Right ventricle myocardium inferior (tissue), 1 donor: Measurements from ENCODE around the gene LIM2. TPM values are rescaled to one million over a fixed set of nuclear protein-coding genes. Genes with fewer than 3 reads are reported as not detected.
"Not testable (repeated sequence)": the region's sequence is repeated elsewhere in the genome, so short reads cannot be mapped to it uniquely, and the experiment has no call there.

Experiments used
- ATAC-seq: fragments of 200-7000 bp; cut with Tn5 transposase; one replicate; pipeline ENCODE4 v1.9.1; 2020; ENCODE audit warnings: mild to moderate bottlenecking, moderate library complexity
- DNase-seq: peaks from one replicate; pipeline ENCODE4 v3.0.0; 2021; ENCODE audit errors: missing footprints
- intact Hi-C: fragments of 100-400 bp; cut with DNase I; formaldehyde crosslinking; loops from one replicate; pipeline ENCODE4 v1.11.0; 2022
- long read RNA-seq: library from polyadenylated mRNA; unstranded; transcript quantifications from one replicate; pipeline ENCODE4 v2.0.0, GENCODE V29; 2021
- total RNA-seq: library from RNA; stranded (reverse); fragmentation: NEBNext Ultra II Directional; extraction: Animal tissue kit (Norgen Biotek cat#: 25700); gene quantifications from one replicate; pipeline ENCODE4 v1.2.1, GENCODE V29; 2021
- donor health status: DM: no; HTN: yes; CAD: no; lungs with severe emphysema.

The LIM2 gene, protein sequence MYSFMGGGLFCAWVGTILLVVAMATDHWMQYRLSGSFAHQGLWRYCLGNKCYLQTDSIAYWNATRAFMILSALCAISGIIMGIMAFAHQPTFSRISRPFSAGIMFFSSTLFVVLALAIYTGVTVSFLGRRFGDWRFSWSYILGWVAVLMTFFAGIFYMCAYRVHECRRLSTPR
- total RNA-seq: not detected
- long read RNA-seq: 0 reads

DNA sequence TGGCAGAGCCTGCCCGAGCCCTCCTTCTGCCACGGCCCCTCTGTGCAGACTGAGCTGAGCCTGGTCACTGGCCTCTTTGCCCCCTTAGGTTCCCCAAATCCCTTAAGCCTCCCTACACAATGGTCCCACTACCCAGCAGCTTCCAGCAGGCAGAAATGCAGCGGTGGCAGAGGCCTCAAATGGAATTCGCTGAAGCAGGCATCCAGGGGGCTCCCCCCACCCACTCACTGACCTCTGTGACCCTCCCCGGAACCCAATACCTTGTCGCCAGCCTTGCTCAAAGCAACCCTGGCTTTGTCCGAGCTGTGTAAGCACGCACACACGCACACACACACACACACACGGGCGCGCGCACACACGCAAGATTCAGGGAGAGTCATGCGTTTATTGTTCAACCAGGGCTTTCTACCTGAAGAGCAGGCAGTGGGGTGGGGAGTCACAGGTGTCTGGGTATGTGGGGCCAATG is at the start of gene LIM2:
TSS of gene LIM2 (minus strand) at position 51 of the 466 bp plus-strand sequence. CDS start 531 bp downstream, outside the sequence.
- ATAC-seq (no peak), DNase-seq (no peak)
- intact Hi-C loops: no loop called here

DNA sequence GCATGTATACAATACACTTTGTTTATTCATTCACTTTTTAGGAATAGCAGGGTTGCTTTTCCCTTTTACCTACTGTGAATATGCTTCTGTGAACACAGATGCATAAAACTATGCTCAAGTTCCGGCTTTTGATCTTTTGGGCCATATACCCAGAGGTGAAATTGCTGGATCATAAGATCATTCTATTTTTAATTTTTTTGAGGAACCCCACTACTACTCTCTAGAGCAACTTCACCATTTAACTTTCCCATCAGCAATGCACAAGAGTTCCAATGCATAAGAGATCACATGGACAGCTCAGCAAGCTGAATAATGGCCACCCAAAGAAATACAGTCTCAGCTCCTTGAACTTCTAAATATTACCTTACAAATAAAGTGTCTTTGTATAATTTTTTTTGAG is 46.7 kb upstream of the LIM2 start:
- no peak for ATAC-seq

DNA sequence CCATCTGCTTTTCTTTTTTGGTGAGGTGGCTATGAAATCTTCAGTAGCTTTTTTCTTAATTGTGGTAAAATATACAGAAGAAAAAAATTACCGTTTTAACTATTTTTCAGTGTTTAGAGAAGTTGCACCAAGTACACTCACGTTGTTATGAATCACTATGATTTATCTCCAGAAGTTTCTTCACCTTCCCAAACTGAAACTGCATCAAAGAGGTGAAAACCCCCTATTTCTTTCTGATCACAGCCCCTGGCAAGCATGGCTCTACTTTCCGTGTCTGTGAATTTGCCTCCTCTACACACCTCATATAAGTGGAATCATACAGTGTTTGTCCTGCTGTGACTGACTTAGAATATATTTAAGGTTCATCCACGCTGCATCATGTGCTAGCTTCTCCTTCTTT is 45.3 kb upstream of the LIM2 start:
- intact Hi-C loops: no loop called here
- ATAC-seq: no peak
- no peak for DNase-seq

More for the DNA sequence above, 46.7 kb upstream of the LIM2 start:
- DNase-seq: no peak
- intact Hi-C loops: no loop called here

DNA sequence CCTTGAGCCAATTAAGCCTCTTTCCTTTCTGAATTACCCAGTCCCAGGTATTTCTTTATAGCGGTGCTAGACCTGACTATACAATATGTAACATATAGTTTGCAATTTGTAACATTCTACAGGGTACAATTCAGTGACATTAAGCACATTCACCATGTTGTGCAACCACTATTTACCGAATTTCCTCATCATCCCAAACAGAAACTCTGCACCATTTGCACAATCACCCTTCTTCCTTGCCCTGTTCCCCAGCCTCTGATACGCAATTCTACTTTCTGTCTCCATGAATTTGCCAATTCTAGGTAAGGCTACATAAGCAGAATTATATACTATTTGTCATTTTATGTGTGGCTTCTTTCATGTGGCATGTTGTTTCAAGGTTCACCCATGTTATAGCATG is 43.4 kb upstream of the LIM2 start:
- ATAC-seq (no peak), DNase-seq (no peak)
- intact Hi-C loops: no loop called here

DNA sequence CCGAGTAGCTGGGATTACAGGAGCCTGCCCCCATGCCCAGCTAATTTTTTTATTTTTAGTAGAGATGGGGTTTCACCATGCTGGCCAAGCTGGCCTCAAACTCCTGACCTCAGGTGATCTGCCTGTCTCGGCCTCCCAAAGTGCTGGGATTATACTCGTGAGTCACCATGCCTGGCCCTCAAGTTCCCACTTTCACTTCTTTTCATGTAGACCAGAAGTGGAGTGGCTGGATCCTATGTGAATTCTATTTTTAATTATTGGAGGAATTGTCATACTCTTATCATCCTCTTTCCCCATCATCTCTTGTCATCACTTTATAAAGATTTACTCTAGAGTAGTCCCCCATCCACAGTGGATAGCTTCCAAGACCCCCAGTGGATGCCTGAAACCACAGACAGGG is 42.4 kb upstream of the LIM2 start:
- DNase-seq: no peak

DNA sequence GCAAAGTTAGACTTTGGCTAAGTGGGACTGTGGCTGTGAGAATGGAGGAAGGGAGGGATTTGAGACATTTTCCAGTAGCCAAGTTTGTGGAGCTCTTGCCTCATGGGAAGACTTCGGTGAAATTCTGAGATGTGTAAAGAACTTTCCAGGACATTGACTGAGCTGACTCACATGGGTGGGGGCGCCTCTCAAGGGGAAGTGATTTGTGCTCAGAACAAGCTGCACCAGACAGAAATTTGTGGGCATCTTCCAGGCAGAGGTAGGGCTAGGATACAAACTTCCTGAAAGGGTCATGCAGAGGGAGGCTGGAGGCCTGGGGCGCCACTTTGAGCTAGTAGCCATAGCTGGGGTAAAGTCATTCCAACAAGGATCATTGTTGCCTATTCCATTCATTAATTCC is 39.4 kb upstream of the LIM2 start:
- peak; percentile 74 for DNase-seq
- intact Hi-C loops: no loop called here
- no peak for ATAC-seq

More for the DNA sequence above, 42.4 kb upstream of the LIM2 start:
- no peak for ATAC-seq
- intact Hi-C loops: no loop called here

DNA sequence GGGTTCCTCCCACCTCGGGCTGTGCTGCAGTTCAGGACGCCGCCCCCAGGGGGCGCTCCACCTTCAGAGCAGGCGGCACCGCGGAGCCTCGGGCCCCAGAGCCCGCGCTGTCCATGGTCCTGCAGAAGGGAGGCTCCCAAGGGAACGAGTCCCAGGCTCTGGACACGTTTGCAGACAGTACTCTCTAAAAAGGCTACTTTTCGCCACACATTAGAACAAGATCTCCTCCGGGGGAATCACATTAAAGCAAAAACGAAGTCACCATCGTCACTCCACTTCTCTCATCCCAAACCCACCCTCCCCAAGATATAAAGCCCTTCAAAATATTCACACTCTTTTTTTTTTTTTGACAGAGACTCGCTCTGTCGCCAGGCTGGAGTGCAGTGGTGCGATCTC is 34.3 kb upstream of the LIM2 start:
- intact Hi-C loops: no loop called here
- ATAC-seq (peak; percentile 70), DNase-seq (peak; percentile 95)

DNA sequence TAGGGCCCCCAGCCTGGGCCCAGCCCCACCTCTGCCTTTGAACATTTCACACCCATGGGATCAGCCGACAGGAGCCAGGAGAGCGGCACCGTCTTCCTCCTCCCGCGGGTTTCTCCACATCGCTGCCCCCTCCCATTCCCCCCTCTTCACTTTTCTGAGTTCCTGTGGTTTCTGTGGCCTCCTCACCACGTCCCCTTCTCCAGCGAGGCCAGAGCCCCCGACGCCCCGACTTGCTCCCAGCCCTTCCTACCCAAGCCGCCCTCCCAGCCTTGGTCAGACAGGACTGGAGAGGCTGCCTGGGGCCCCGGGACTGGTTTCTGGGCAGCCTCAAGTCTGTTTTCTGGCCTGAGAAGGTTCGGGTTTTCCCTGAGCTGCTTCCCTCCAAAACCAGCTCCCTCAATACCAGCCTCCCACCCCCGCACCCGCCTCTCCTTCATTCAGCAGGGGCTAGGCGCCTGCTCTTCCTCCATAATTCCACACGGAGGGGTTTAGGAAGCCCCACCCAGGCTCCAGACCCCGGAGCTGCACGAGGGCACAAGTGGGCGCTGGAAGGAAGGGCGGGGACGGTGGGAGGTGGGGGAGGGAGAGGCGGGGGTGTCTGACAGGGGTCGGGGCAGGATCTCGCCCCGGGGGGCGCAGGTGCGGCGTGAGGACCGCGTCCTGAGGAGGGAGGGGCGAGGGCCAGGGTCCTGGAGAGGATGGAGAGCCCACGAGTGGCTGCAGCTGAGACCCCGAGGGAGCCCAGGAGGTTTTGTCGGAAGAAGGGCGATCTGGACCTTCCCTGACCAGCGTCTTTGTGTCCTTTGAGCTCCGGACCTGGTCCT is 33.7 kb upstream of the LIM2 start:
- intact Hi-C loops: no loop called here
- ATAC-seq (no peak), DNase-seq (no peak)

DNA sequence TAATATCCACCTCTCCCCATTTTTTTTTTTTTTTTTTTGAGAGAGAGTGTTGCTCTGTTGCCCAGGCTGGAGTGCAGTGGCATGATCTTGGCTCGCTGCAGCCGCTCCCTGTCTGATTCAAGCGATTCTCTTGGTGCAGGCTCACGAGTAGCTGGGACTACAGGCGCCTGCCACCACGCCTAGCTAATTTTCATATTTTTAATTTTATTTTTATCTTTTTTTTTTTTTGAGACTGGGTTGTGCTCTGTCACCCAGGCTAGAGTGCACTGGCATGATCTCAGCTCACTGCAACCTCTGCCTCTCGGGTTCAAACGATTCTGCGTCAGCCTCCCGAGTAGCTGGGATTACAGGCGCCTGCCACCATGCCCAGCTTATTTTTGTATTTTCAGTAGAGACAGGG is 32.7 kb upstream of the LIM2 start:
- DNase-seq, intact Hi-C loops, ATAC-seq: not testable (repeated sequence)

DNA sequence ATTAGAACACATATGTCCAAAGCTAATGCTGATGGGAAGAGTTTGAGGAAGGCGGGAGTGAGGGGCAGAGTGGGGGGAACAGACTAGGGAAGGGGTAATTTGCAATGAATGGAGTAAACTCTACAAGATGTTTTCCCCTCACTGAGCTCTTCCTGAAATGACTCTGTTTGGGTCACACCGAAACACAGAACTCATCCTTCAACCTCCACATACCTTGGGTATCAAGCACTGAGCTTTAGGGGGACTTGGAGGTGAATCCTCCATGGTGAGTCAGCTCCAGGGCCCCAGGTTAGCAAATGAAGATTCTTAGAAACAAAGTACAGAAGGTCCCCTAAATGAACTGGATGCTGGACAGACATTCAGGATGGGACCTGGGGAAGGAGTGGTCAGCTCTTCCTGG is 30.9 kb upstream of the LIM2 start:
- intact Hi-C loops: no loop called here
- ATAC-seq (no peak), DNase-seq (no peak)

DNA sequence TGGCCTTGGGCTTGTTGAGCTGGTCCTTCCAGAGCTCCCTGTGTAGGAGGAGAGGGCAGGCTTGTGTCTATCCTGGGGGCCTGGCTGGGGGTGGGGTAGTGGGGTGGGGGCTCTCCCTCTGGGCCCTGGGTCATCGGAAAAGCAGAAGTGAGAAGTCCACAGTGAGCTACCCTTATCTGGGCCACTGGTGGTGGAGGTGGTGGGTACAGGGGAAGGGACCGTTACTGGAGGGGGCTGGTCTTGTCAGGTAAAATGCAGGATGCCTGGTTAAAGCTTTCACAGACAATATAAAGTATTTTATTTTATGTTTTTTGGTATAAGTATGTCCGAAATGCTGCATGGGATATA is 30.0 kb upstream of the LIM2 start:
- no peak for ATAC-seq
- intact Hi-C loops: no loop called here

DNA sequence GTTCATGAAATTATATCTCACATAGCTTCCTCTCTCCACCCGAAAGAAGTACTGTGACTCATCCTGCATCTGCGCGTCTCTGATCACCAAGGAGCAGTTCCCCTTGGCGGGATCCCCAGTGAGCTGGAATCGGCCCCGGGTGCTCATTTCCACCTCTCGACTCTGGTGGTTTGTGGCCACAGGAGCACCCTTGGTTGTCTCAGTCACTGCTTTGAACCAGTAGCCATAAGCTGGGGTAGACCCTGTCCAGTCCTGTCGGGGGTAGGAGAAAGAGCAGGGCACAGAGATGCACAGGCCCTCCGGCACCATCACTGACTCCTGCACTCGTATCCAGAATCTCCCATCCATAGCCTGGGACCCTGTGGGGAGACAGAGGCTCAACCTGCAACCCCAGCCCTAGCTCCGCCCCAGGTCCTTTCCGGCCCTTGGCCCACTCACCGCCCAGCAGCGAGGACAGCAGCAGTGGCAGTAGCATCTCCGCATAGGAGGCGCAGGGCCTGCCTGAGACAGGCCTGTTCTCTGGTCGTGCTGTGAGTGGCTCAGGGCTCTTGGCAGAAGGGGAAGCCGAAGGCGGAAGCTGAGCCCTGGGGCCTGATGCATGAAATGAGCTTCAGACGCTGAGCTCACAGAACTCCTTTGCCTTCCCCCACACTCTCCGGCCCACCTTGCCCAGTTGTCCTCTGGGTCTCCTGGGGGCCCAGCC is 29.5 kb upstream of the LIM2 start, which contains the start of gene SIGLEC10:
TSS of gene SIGLEC10 (minus strand) at position 536 of the 703 bp plus-strand sequence. CDS start at position 475, 61 bp downstream.
- ATAC-seq (peak; percentile 66), DNase-seq (peak; percentile 90)
- intact Hi-C loops: no loop called here

More for the DNA sequence above, 30.0 kb upstream of the LIM2 start:
- no peak for DNase-seq

DNA sequence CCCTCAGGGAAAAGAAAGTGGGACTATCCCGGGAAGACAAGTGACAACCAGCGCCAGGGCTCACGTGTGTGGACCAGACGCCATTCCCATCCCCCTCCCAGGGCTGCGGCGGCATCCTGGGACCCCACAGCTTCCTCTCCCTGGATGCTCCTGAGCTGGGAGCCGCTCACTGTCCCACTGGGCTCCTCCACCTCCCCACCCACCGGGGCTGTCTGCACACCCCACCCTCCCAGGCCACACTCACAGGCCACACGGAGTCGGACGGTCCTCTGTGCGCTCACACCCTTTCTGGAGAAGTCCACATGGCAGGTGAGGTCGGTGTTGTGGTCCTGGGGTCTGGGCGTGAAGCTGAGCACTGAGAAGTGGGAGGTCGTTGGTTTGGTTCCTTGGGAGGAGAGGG is 28.6 kb upstream of the LIM2 start:
- ATAC-seq, DNase-seq, intact Hi-C loops: not testable (repeated sequence)

DNA sequence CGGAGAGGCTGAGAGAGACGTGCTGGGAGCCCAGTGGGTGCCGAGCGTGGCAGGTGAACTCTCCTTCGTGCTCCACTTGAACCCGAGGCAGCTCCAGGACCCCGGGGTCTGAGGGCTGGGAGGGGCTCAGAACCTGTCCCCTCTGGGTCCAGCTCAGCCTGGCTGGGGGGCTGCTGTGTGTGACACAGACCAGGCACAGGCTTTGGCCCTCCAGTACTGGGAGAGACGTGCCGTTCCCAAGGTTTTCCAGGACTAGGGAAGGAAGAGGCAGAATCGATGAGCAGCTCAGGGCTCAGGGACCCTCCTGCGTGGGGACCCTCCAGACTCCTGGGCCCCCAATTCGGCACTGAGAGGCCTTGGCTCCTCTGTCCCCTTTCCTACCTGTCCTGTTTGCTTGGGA is 27.4 kb upstream of the LIM2 start:
- intact Hi-C loops: no loop called here
- DNase-seq: no peak
- no peak for ATAC-seq

DNA sequence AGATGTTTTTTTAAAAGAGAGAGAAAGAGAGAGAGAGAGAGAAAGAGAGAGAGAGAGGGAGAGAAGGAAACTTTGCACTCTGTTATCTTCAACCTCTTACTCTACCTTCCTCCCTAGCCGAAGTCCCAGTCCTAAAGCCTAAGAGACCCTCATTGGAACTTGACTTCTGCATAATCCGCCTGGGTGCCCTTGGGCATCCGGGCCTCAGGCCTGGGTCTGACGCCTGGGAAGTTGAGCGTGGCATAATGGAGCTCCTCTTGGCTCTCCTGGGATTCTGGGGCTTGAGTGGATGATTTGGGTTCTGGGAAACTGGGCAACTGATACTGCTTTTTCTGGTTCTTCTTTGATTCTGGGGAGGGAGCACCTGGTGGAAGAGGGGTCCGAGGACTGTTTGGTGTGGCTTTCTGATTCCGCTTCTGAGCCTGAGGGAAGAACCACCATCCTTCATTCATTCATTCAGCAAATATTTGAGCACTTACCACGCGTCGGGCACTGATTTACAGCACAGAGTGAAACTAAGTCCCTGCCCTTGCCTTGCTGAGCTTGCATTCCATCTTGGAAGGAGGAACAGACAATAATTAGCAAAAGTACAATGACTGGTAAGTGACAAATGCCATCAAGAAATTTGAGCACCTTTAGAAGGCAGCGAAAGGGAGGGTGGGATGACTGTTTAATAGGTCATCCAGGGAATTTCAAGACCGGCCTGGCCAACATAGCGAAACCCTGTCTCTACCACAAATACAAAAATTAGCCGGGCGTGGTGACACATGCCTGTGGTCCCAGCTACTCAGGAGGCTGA is 23.4 kb upstream of the LIM2 start:
- DNase-seq: no peak
- no peak for ATAC-seq
- intact Hi-C loops: no loop called here

DNA sequence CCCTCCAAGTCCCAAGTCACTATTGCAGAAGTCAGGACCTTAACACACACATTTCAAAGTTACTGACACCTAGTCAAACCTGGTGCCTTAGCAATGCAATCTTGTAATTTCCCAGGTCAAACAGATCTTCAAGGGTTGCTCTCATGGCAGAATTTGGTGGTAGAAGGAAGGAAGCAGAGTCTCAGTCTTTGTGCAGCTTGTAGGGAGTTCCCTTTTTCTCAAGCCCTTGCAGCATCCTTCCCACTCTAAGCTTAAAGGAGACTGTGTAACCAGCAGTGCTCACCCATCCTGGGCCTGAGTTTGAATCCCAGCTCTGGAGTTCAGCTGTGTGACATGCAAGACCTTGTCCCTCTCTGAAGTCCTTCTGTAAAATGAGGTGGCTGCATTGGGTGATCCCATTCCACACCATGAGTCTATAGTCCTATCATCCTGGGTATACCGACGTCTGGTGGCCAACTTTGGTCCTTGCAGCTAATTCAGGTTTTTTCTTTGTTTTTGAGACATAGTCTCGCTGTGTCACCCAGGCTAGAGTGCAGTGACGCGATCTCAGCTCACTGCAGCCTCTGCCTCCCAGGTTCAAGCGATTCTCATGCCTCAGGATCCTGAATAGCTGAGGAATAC is 19.8 kb upstream of the LIM2 start:
- peak; percentile 59 for ATAC-seq

DNA sequence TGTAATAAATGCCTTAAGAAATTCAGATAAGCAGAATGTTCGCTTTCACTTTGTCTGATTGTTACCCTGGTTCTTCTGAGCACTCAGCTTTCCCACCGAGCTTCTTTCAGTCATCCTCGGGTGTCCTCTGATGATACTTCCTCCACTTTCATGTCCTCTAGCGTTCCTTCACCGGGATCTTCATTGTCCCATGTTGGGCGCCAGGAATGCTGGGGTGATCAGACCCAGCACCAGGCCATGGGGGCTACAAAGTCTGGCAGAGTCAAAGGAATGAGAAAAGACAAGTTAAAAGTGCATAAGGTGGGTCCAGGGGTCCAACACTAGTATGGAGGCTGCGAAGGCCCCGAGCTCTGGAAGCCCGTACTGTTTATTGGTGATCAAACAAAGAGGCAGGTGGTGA is 14.3 kb upstream of the LIM2 start:
- ATAC-seq: no peak
- intact Hi-C loops: no loop called here

More for the DNA sequence above, 19.8 kb upstream of the LIM2 start:
- intact Hi-C loops: no loop called here
- no peak for DNase-seq

DNA sequence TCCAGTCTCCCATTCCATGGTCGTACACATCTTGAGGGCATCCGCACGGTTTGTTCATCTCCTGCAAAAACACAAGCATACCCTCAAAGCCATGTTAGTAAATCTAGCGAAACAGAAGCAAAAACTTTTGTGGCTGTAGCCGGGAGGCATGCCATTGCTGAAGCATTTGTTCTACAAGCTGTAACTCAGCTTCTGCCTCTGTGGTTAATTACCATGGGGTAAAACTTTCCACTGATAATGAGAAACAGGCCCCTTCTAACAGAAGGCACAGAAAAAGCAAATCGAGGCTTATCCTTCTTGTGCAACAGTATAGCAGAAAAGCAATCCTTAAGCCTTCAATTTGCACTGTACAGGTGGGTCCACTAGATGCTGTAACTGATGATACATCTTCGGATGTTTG is 12.2 kb upstream of the LIM2 start:
- ATAC-seq, DNase-seq, intact Hi-C loops: not testable (repeated sequence)

More for the DNA sequence above, 14.3 kb upstream of the LIM2 start:
- no peak for DNase-seq
